Measurements from ENCODE around the gene MYL5.
A peak's percentile ranks its signal among the peaks of the same experiment; 100 is the strongest.
"Not testable (repeated sequence)": the region's sequence is repeated elsewhere in the genome, so short reads cannot be mapped to it uniquely, and the experiment has no call there.

MYL5 gene

GRCh38 chr4:700587-701264 is 26.4 kb downstream of the MYL5 start:
- Histone ChIP-seq H3K9me3 (ENCODE audit: control insufficient read depth in 2 of 2, low read length in 2 of 2) (no peaks in the 10 kb centered on the region), H3K9ac (ENCODE audit: low read depth in 1 of 2, low read length in 2 of 2) (no peak overlapping the region), H3K27me3 (ENCODE audit: control insufficient read depth in 2 of 2, insufficient read depth in 2 of 2, low read length in 2 of 2) (no peaks in the 10 kb centered on the region), H3K27ac (ENCODE audit: low read depth in 2 of 2, low read length in 2 of 2) (no peak overlapping the region), H3K4me1 (ENCODE audit: control insufficient read depth in 2 of 2, insufficient read depth in 2 of 2, low read length in 2 of 2) (peaks cover 5 to 6% of the 10 kb centered on the region in 2 donors), H3K36me3 (ENCODE audit: control insufficient read depth in 2 of 2, insufficient read depth in 2 of 2, low read length in 2 of 2) (no peaks in the 10 kb centered on the region), H3K4me3 (ENCODE audit: low read length in 2 of 2) (no peak overlapping the region)

- no peak overlapping the region for H3K27ac ChIP-seq (ENCODE audit: low read depth in 2 of 2, low read length in 2 of 2)
- H3K4me1 ChIP-seq (ENCODE audit: control insufficient read depth in 2 of 2, insufficient read depth in 2 of 2, low read length in 2 of 2) = peaks cover 10 to 11% of the 10 kb centered on the region in 2 donors
- H3K9me3 ChIP-seq (ENCODE audit: control insufficient read depth in 2 of 2, low read length in 2 of 2) = no peaks in the 10 kb centered on the region
Observed at GRCh38 chr4:702618-703048, 28.3 kb downstream of the MYL5 start.

GRCh38 chr4:703336-704197 is 29.2 kb downstream of the MYL5 start:
- Histone ChIP-seq H3K4me1 (ENCODE audit: control insufficient read depth in 2 of 2, insufficient read depth in 2 of 2, low read length in 2 of 2) (peaks cover 14 to 17% of the 10 kb centered on the region in 2 donors), H3K27ac (ENCODE audit: low read depth in 2 of 2, low read length in 2 of 2) (no peak overlapping the region), H3K27me3 (ENCODE audit: control insufficient read depth in 2 of 2, insufficient read depth in 2 of 2, low read length in 2 of 2) (no peaks in the 10 kb centered on the region), H3K9me3 (ENCODE audit: control insufficient read depth in 2 of 2, low read length in 2 of 2) (no peaks in the 10 kb centered on the region), H3K4me3 (ENCODE audit: low read length in 2 of 2) (no peak overlapping the region), H3K36me3 (ENCODE audit: control insufficient read depth in 2 of 2, insufficient read depth in 2 of 2, low read length in 2 of 2) (no peaks in the 10 kb centered on the region), H3K9ac (ENCODE audit: low read depth in 1 of 2, low read length in 2 of 2) (no peak overlapping the region)

More at GRCh38 chr4:702618-703048, 28.3 kb downstream of the MYL5 start:
- H3K27me3 ChIP-seq (ENCODE audit: control insufficient read depth in 2 of 2, insufficient read depth in 2 of 2, low read length in 2 of 2) = no peaks in the 10 kb centered on the region
- no peak overlapping the region for H3K9ac ChIP-seq (ENCODE audit: low read depth in 1 of 2, low read length in 2 of 2)
- no peaks in the 10 kb centered on the region for H3K36me3 ChIP-seq (ENCODE audit: control insufficient read depth in 2 of 2, insufficient read depth in 2 of 2, low read length in 2 of 2)
- no peak overlapping the region for H3K4me3 ChIP-seq (ENCODE audit: low read length in 2 of 2)

DNA sequence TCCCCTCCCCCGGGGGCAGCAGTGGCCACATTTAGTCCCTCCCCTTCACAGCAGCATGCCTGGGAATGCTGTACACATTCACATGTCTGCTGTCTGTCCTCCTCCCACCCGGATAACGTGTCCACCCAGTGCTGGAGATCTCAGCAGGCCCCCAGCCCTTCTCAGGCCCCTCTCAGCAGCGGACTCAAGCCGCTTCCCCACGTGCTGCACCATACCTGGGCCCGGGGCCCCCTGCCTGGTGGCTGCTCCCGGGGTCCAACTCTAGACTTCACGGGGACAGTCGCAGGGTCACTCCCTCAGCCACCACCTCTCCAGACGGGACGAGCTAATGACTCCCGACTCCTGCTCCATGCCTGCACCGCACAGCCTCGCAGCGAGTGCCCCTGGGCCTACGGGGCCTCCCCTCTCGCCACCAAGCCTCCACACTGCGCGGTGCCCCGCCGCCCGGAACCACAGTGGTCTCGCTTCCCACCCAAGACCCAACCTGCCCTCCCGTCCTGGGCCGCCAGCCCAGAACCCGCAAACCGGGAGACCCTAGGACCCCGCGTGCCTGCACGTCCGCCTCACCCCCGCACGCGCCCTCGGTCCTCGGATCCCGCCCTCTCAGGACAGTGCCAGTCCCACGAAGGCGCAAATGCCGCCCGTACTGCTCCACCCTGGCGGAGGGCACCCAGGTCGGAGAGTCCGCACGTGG is 30.0 kb downstream of the MYL5 start:
- Histone ChIP-seq H3K9ac (ENCODE audit: low read depth in 1 of 2, low read length in 2 of 2) (no peak overlapping the region), H3K4me3 (ENCODE audit: low read length in 2 of 2) (no peak overlapping the region), H3K9me3 (ENCODE audit: control insufficient read depth in 2 of 2, low read length in 2 of 2) (no peaks in the 10 kb centered on the region), H3K36me3 (ENCODE audit: control insufficient read depth in 2 of 2, insufficient read depth in 2 of 2, low read length in 2 of 2) (no peaks in the 10 kb centered on the region), H3K4me1 (ENCODE audit: control insufficient read depth in 2 of 2, insufficient read depth in 2 of 2, low read length in 2 of 2) (peaks cover 16 to 17% of the 10 kb centered on the region in 2 donors), H3K27ac (ENCODE audit: low read depth in 2 of 2, low read length in 2 of 2) (no peak overlapping the region), H3K27me3 (ENCODE audit: control insufficient read depth in 2 of 2, insufficient read depth in 2 of 2, low read length in 2 of 2) (no peaks in the 10 kb centered on the region)

- Histone ChIP-seq H3K36me3 (ENCODE audit: control insufficient read depth in 2 of 2, insufficient read depth in 2 of 2, low read length in 2 of 2) (no peaks in the 10 kb centered on the region), H3K4me3 (ENCODE audit: low read length in 2 of 2) (peak overlapping the region; percentile 68 to 81), H3K27me3 (ENCODE audit: control insufficient read depth in 2 of 2, insufficient read depth in 2 of 2, low read length in 2 of 2) (no peaks in the 10 kb centered on the region), H3K27ac (ENCODE audit: low read depth in 2 of 2, low read length in 2 of 2) (peak overlapping the region; percentile 50 to 70), H3K9me3 (ENCODE audit: control insufficient read depth in 2 of 2, low read length in 2 of 2) (no peaks in the 10 kb centered on the region), H3K9ac (ENCODE audit: low read depth in 1 of 2, low read length in 2 of 2) (peak overlapping the region; percentile 73 to 81), H3K4me1 (ENCODE audit: control insufficient read depth in 2 of 2, insufficient read depth in 2 of 2, low read length in 2 of 2) (peaks cover 16 to 17% of the 10 kb centered on the region in 2 donors)
Observed at GRCh38 chr4:704971-705277, 30.6 kb downstream of the MYL5 start.

- Histone ChIP-seq H3K9me3 (ENCODE audit: control insufficient read depth in 2 of 2, low read length in 2 of 2) (no peaks in the 10 kb centered on the region), H3K36me3 (ENCODE audit: control insufficient read depth in 2 of 2, insufficient read depth in 2 of 2, low read length in 2 of 2) (no peaks in the 10 kb centered on the region), H3K4me3 (ENCODE audit: low read length in 2 of 2) (peak within 1 kb of the TSS; percentile 81 to 85), H3K27ac (ENCODE audit: low read depth in 2 of 2, low read length in 2 of 2) (peak within 1 kb of the TSS; percentile 68 to 76), H3K4me1 (ENCODE audit: control insufficient read depth in 2 of 2, insufficient read depth in 2 of 2, low read length in 2 of 2) (peaks cover 16 to 17% of the 10 kb centered on the region in 2 donors), H3K27me3 (ENCODE audit: control insufficient read depth in 2 of 2, insufficient read depth in 2 of 2, low read length in 2 of 2) (no peaks in the 10 kb centered on the region), H3K9ac (ENCODE audit: low read depth in 1 of 2, low read length in 2 of 2) (peak within 1 kb of the TSS; percentile 91 to 96)
Observed at GRCh38 chr4:705278-706082, 31.1 kb downstream of the MYL5 start, which contains the start of gene PCGF3. Gene PCGF3 (plus strand): TSS chr4:705832. CDS start chr4:733681, 27,849 bp downstream.

DNA sequence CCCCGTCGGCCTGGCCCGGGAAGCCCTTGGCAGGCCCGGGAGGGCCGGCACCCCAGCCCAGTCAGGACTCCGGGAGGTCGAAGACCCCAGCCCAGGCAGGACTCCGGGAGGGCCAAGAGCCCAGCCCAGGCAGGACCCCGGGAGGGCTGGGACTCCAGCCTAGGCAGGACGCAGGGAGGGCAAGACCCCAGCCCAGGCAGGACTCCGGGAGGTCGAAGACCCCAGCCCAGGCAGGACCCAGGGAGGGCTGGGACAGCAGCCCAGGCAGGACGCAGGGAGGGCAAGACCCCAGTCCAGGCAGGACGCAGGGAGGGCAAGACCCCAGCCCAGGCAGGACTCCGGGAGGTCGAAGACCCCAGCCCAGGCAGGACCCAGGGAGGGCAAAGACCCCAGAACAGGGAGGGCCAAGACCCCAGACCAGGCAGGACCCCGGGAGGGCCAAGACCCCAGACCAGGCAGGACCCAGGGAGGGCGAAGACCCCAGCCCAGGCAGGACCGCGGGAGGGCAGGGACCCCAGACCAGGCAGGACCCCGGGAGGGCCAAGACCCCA is 31.8 kb downstream of the MYL5 start:
- Histone ChIP-seq H3K27ac (ENCODE audit: low read depth in 2 of 2, low read length in 2 of 2) (peak overlapping the region; percentile 68 to 76), H3K4me3 (ENCODE audit: low read length in 2 of 2) (peak overlapping the region; percentile 78 to 85), H3K9ac (ENCODE audit: low read depth in 1 of 2, low read length in 2 of 2) (peak overlapping the region; percentile 91 to 96), H3K4me1 (ENCODE audit: control insufficient read depth in 2 of 2, insufficient read depth in 2 of 2, low read length in 2 of 2) (peaks cover 16 to 17% of the 10 kb centered on the region in 2 donors)
- H3K27me3 ChIP-seq (ENCODE audit: control insufficient read depth in 2 of 2, insufficient read depth in 2 of 2, low read length in 2 of 2); H3K36me3 ChIP-seq (ENCODE audit: control insufficient read depth in 2 of 2, insufficient read depth in 2 of 2, low read length in 2 of 2); H3K9me3 ChIP-seq (ENCODE audit: control insufficient read depth in 2 of 2, low read length in 2 of 2): not testable (repeated sequence)

- peak overlapping the region; percentile 24 to 30 for H3K9ac ChIP-seq (ENCODE audit: low read depth in 1 of 2, low read length in 2 of 2)
- H3K27ac ChIP-seq (ENCODE audit: low read depth in 2 of 2, low read length in 2 of 2) = no peak overlapping the region
- no peaks in the 10 kb centered on the region for H3K9me3 ChIP-seq (ENCODE audit: control insufficient read depth in 2 of 2, low read length in 2 of 2)
- no peaks in the 10 kb centered on the region for H3K36me3 ChIP-seq (ENCODE audit: control insufficient read depth in 2 of 2, insufficient read depth in 2 of 2, low read length in 2 of 2)
- H3K27me3 ChIP-seq (ENCODE audit: control insufficient read depth in 2 of 2, insufficient read depth in 2 of 2, low read length in 2 of 2) = no peaks in the 10 kb centered on the region
- H3K4me3 ChIP-seq (ENCODE audit: low read length in 2 of 2) = peak overlapping the region; percentile 24 to 50
- H3K4me1 ChIP-seq (ENCODE audit: control insufficient read depth in 2 of 2, insufficient read depth in 2 of 2, low read length in 2 of 2) = peaks cover 16 to 17% of the 10 kb centered on the region in 2 donors
Observed at GRCh38 chr4:706834-707598, 32.7 kb downstream of the MYL5 start.

All from mucosa of rectum (tissue), 2 donors.